HEK293 (cell line): ENCODE measurements around the gene ANKRD11.

Experiments used
- CTCF ChIA-PET: fragments of 350-600 bp; formaldehyde crosslinking; extraction: SDS; loops from one replicate; lab custom pipeline; 2021; ENCODE audit warnings: antibody characterized with exemption; lab: Yijun Ruan, JAX
- POLR2A ChIA-PET: fragments of 300-600 bp; formaldehyde crosslinking; extraction: SDS; loops from one replicate; lab custom pipeline; 2020; ENCODE audit warnings: antibody characterized with exemption, inconsistent platforms; lab: Yijun Ruan, JAX
- H3K27ac ChIP-seq: fragments of 200-500 bp; sonication (Bioruptor generic); 2 replicates; pipeline ENCODE4 v1.5.1; 2014; ENCODE audit warnings: low read depth, low read length, control low read depth, inconsistent platforms; ENCODE audit errors: extremely low read depth
- H3K36me3 ChIP-seq, 2 experiments: fragments of 200-500 bp in 1 of 2; sonication (Bioruptor generic) in 1 of 2; 1 replicate in 1 of 2; 2 replicates in 1 of 2; pipeline ENCODE4 v1.5.1; 2014 to 2017; ENCODE audit warnings: inconsistent platforms in 2 of 2, low read length in 2 of 2; ENCODE audit not compliant: control insufficient read depth in 2 of 2, insufficient read depth in 1 of 2
- H3K4me1 ChIP-seq: fragments of 200-500 bp; sonication (Bioruptor generic); 2 replicates; pipeline ENCODE4 v1.5.1; 2014; ENCODE audit warnings: mild to moderate bottlenecking, low read length, inconsistent platforms; ENCODE audit not compliant: control insufficient read depth, insufficient read depth
- H3K4me3 ChIP-seq: 2 replicates; pipeline ENCODE4 v1.5.1; 2011; ENCODE audit warnings: low read depth, mild to moderate bottlenecking, control low read depth, low read length, moderate library complexity
- H3K9me3 ChIP-seq: fragments of 200-500 bp; sonication (Bioruptor generic); 2 replicates; pipeline ENCODE4 v1.5.1; 2014; ENCODE audit warnings: low read depth, low read length, inconsistent platforms; ENCODE audit not compliant: control insufficient read depth, insufficient read depth
- KLF7 ChIP-seq: fragments of 450-650 bp; formaldehyde crosslinking; IDR thresholded peaks from 2 replicates; pipeline ENCODE4 v1.5.1; 2016; ENCODE audit warnings: missing biosample characterization, missing genetic modification characterization, borderline replicate concordance
- PRDM2 ChIP-seq: fragments of 450-650 bp; formaldehyde crosslinking; IDR thresholded peaks from 2 replicates; pipeline ENCODE4 v1.5.1; 2016; ENCODE audit warnings: missing biosample characterization, missing genetic modification characterization, borderline replicate concordance
- PRDM6 ChIP-seq: fragments of 450-650 bp; formaldehyde crosslinking; IDR thresholded peaks from 2 replicates; pipeline ENCODE4 v1.5.1; 2017; ENCODE audit warnings: missing biosample characterization, missing genetic modification characterization
- SCRT2 ChIP-seq: fragments of 450-650 bp; formaldehyde crosslinking; IDR thresholded peaks from 2 replicates; pipeline ENCODE4 v1.5.1; 2016; ENCODE audit warnings: missing biosample characterization, missing genetic modification characterization
- ZBTB44 ChIP-seq: fragments of 450-650 bp; IDR thresholded peaks from 2 replicates; pipeline ENCODE4 v1.5.1; 2018; ENCODE audit warnings: missing biosample characterization, mild to moderate bottlenecking, missing genetic modification characterization
- ZBTB7A ChIP-seq: fragments of 450-650 bp; formaldehyde crosslinking; IDR thresholded peaks from 2 replicates; pipeline ENCODE4 v1.5.1; 2016; ENCODE audit warnings: low read depth, missing biosample characterization, missing genetic modification characterization
- ZFP69B ChIP-seq: fragments of 450-650 bp; formaldehyde crosslinking; IDR thresholded peaks from 2 replicates; pipeline ENCODE4 v1.5.1; 2016; ENCODE audit warnings: missing biosample characterization, missing genetic modification characterization
- ZIC2 ChIP-seq: fragments of 450-650 bp; formaldehyde crosslinking; IDR thresholded peaks from 2 replicates; pipeline ENCODE4 v1.5.1; 2016; ENCODE audit warnings: missing biosample characterization, missing genetic modification characterization
- ZNF19 ChIP-seq: fragments of 450-650 bp; formaldehyde crosslinking; IDR thresholded peaks from 2 replicates; pipeline ENCODE4; 2016; ENCODE audit warnings: missing biosample characterization, missing genetic modification characterization, low read depth
- ZNF248 ChIP-seq: fragments of 450-650 bp; formaldehyde crosslinking; IDR thresholded peaks from 2 replicates; pipeline ENCODE4 v1.5.1; 2017; ENCODE audit warnings: missing biosample characterization, missing genetic modification characterization
- ZNF280D ChIP-seq: fragments of 450-650 bp; formaldehyde crosslinking; IDR thresholded peaks from 2 replicates; pipeline ENCODE4 v1.5.1; 2016; ENCODE audit warnings: missing biosample characterization, missing genetic modification characterization
- ZNF404 ChIP-seq: fragments of 450-650 bp; formaldehyde crosslinking; IDR thresholded peaks from 2 replicates; pipeline ENCODE4 v1.5.1; 2017; ENCODE audit warnings: missing biosample characterization, missing genetic modification characterization
- ZNF48 ChIP-seq: fragments of 450-650 bp; formaldehyde crosslinking; IDR thresholded peaks from 2 replicates; pipeline ENCODE4 v1.5.1; 2016; ENCODE audit warnings: missing biosample characterization, missing genetic modification characterization
- ZNF488 ChIP-seq: fragments of 450-650 bp; formaldehyde crosslinking; IDR thresholded peaks from 2 replicates; pipeline ENCODE4 v1.5.1; 2016; ENCODE audit warnings: missing biosample characterization, missing genetic modification characterization
- ZNF513 ChIP-seq: fragments of 450-650 bp; IDR thresholded peaks from 2 replicates; pipeline ENCODE4 v1.5.1; 2018; ENCODE audit warnings: missing biosample characterization, missing genetic modification characterization
- ZNF600 ChIP-seq: fragments of 450-650 bp; formaldehyde crosslinking; IDR thresholded peaks from 2 replicates; pipeline ENCODE4 v1.5.1; 2016; ENCODE audit warnings: missing biosample characterization, missing genetic modification characterization
- ZNF629 ChIP-seq: fragments of 450-650 bp; formaldehyde crosslinking; IDR thresholded peaks from 2 replicates; pipeline ENCODE4 v1.5.1; 2017; ENCODE audit warnings: missing biosample characterization, missing genetic modification characterization

ANKRD11 gene

GRCh38 chr16:89397331-89397861, 93.0 kb downstream of the ANKRD11 start:
- no peaks in the 10 kb centered on the region for H3K9me3 ChIP-seq
- ChIA-PET CTCF (no interaction called here), POLR2A (no interaction called here)
- TF ChIP-seq ZNF248 (tag by site-specific recombination) (no peak), ZFP69B (tag by site-specific recombination) (0 out of 2 replicates have a peak, but pooled peaks have one; percentile 14), ZNF48 (tag by site-specific recombination) (no peak), PRDM6 (tag by site-specific recombination) (no peak), ZNF600 (tag by site-specific recombination) (peak; percentile 18; the same call in 1 of the 2 replicates)
- no peak overlapping the region for H3K4me3 ChIP-seq
- H3K27ac ChIP-seq, result no peak overlapping the region
- peaks cover 10% of the 10 kb centered on the region for H3K4me1 ChIP-seq
- H3K36me3 ChIP-seq, result peaks cover 0 to 11% of the 10 kb centered on the region in 2 experiments; a peak in 1 of 3 replicates

- ChIA-PET POLR2A (no interaction called here), CTCF (interaction anchor here (0.6 kb wide), 1 partner anchor 1708 kb away, joined by 3 read pairs; no protein-coding TSS in a partner anchor)
- H3K9me3 ChIP-seq, result no peaks in the 10 kb centered on the region
- no peak overlapping the region for H3K27ac ChIP-seq
- no peak overlapping the region for H3K4me3 ChIP-seq
- H3K36me3 ChIP-seq, result peaks cover 0 to 16% of the 10 kb centered on the region in 2 experiments; a peak in 1 of 3 replicates
- peaks cover 10% of the 10 kb centered on the region for H3K4me1 ChIP-seq
- no peak for TF ChIP-seq PRDM2 (tag by site-specific recombination)
- no peak for TF ChIP-seq ZNF513 (tag by site-specific recombination)
- no peak for TF ChIP-seq ZNF629
- no peak for TF ChIP-seq KLF7
- no peak for TF ChIP-seq ZNF488
- TF ChIP-seq ZNF280D (tag by site-specific recombination), result no peak
- TF ChIP-seq SCRT2 (tag by site-specific recombination), result no peak
- TF ChIP-seq ZNF404 (tag by site-specific recombination), result no peak
- no peak for TF ChIP-seq ZBTB44 (tag by site-specific recombination)
- no peak for TF ChIP-seq ZBTB7A (tag by site-specific recombination)
- TF ChIP-seq ZIC2, result no peak
- TF ChIP-seq PRDM6 (tag by site-specific recombination), result no peak
- TF ChIP-seq ZNF19 (tag by site-specific recombination), result no peak
These were observed 94.2 kb downstream of the ANKRD11 start for GRCh38 chr16:89396156-89396555.
